OCI-LY7 (cell line): ENCODE results near the gene EPDR1.

Experiments
- CTCF ChIP-seq: fragments of 200-600 bp; sonication (generic); conservative IDR thresholded peaks from 2 replicates; pipeline ENCODE4 v1.5.1; 2014; ENCODE audit warnings: mild to moderate bottlenecking, antibody characterized with exemption, low read length, moderate library complexity, mixed read lengths
- EZH2phosphoT487 ChIP-seq: fragments of 200-600 bp; sonication (generic); IDR thresholded peaks from 2 replicates; pipeline ENCODE4 v1.6.1; 2018; ENCODE audit warnings: low read depth, borderline replicate concordance, mild to moderate bottlenecking, mixed run types, antibody characterized with exemption, low read length, moderate library complexity, mixed read lengths

DNA sequence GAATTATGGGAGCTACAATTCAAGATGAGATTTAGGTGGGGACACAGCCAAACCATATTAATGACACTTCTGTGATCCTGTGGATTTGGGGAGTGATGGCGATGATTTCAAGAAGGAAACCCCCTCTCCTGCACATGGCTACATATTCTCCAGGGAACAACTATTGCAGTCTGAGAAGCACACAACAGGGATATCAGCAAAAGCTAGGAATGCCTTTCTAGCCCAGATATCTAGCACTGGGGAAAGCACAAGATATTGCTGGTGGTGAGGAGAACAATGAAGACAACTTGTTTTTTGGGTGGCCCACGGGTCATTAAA is 24.3 kb downstream of the EPDR1 start:
- no peak for TF ChIP-seq CTCF
- no peak for TF ChIP-seq EZH2phosphoT487
